ENCODE measurements around the gene UROC1.
"Not testable (repeated sequence)": the region's sequence is repeated elsewhere in the genome, so short reads cannot be mapped to it uniquely, and the experiment has no call there.

The UROC1 gene

GRCh38 chr3:126537730-126538281 is 20.2 kb upstream of the UROC1 start:
- H3K9me3 ChIP-seq (ENCODE audit: low read depth, low read length), result no peaks in the 10 kb centered on the region
- TF ChIP-seq POLR2AphosphoS5 (IDR thresholded peaks at IDR 0.05; ENCODE audit: borderline replicate concordance, low read depth, low read length), result no peak
- no peak for TF ChIP-seq EZH2 (IDR thresholded peaks at IDR 0.05)
- TF ChIP-seq FOXP2 (optimal IDR thresholded peaks at IDR 0.05; ENCODE audit: control extremely low read depth, extremely low read length, insufficient read depth), result no peak
- H3K27ac ChIP-seq, result no peak overlapping the region
- H3K36me3 ChIP-seq (ENCODE audit: insufficient read depth, low read length), result no peaks in the 10 kb centered on the region
- H3K9ac ChIP-seq (ENCODE audit: insufficient read length), result no peak overlapping the region
- no peak for DNase-seq (ENCODE audit: low read depth, low spot score)
- H3K4me3 ChIP-seq, result no peak overlapping the region

- DNase-seq (ENCODE audit: low read depth, low spot score), result no peak
- H3K36me3 ChIP-seq (ENCODE audit: insufficient read depth, low read length), result no peaks in the 10 kb centered on the region
- no peaks in the 10 kb centered on the region for H3K9me3 ChIP-seq (ENCODE audit: low read depth, low read length)
- H3K27ac ChIP-seq, result no peak overlapping the region
- H3K4me3 ChIP-seq, result no peak overlapping the region
- H3K9ac ChIP-seq (ENCODE audit: insufficient read length), result no peak overlapping the region
- TF ChIP-seq POLR2AphosphoS5 (IDR thresholded peaks at IDR 0.05; ENCODE audit: borderline replicate concordance, low read depth, low read length) (no peak), FOXP2 (optimal IDR thresholded peaks at IDR 0.05; ENCODE audit: control extremely low read depth, extremely low read length, insufficient read depth) (no peak), EZH2 (IDR thresholded peaks at IDR 0.05) (no peak)
These were observed 19.6 kb upstream of the UROC1 start for GRCh38 chr3:126537116-126537729.

- Histone ChIP-seq H3K9me3 (ENCODE audit: low read depth, low read length) (no peaks in the 10 kb centered on the region), H3K27ac (no peak overlapping the region), H3K36me3 (ENCODE audit: insufficient read depth, low read length) (no peaks in the 10 kb centered on the region), H3K4me3 (no peak overlapping the region), H3K9ac (ENCODE audit: insufficient read length) (no peak overlapping the region)
- TF ChIP-seq EZH2 (IDR thresholded peaks at IDR 0.05) (no peak), FOXP2 (optimal IDR thresholded peaks at IDR 0.05; ENCODE audit: control extremely low read depth, extremely low read length, insufficient read depth) (no peak), POLR2AphosphoS5 (IDR thresholded peaks at IDR 0.05; ENCODE audit: borderline replicate concordance, low read depth, low read length) (no peak)
- no peak for DNase-seq (ENCODE audit: low read depth, low spot score)
These were observed 18.6 kb upstream of the UROC1 start for GRCh38 chr3:126536126-126536525.

- Histone ChIP-seq H3K9me3 (ENCODE audit: low read depth, low read length) (no peaks in the 10 kb centered on the region), H3K4me3 (no peak overlapping the region), H3K36me3 (ENCODE audit: insufficient read depth, low read length) (no peaks in the 10 kb centered on the region), H3K27ac (no peak overlapping the region), H3K9ac (ENCODE audit: insufficient read length) (no peak overlapping the region)
- no peak for TF ChIP-seq FOXP2 (optimal IDR thresholded peaks at IDR 0.05; ENCODE audit: control extremely low read depth, extremely low read length, insufficient read depth)
- TF ChIP-seq EZH2 (IDR thresholded peaks at IDR 0.05), result no peak
- DNase-seq (ENCODE audit: low read depth, low spot score), result no peak
These were observed 18.1 kb upstream of the UROC1 start for GRCh38 chr3:126535636-126536035.

- DNase-seq (ENCODE audit: low read depth, low spot score); H3K9ac ChIP-seq (ENCODE audit: insufficient read length); H3K4me3 ChIP-seq; H3K27ac ChIP-seq; H3K9me3 ChIP-seq (ENCODE audit: low read depth, low read length); H3K36me3 ChIP-seq (ENCODE audit: insufficient read depth, low read length): not testable (repeated sequence)
These were observed 17.1 kb upstream of the UROC1 start for GRCh38 chr3:126534716-126535115.

- no peak for DNase-seq (ENCODE audit: low read depth, low spot score)
- no peak for TF ChIP-seq EZH2 (IDR thresholded peaks at IDR 0.05)
- no peak for TF ChIP-seq POLR2AphosphoS5 (IDR thresholded peaks at IDR 0.05; ENCODE audit: borderline replicate concordance, low read depth, low read length)
- no peak for TF ChIP-seq FOXP2 (optimal IDR thresholded peaks at IDR 0.05; ENCODE audit: control extremely low read depth, extremely low read length, insufficient read depth)
These were observed 15.9 kb upstream of the UROC1 start for GRCh38 chr3:126533506-126533905.

GRCh38 chr3:126531051-126531330 is 13.4 kb upstream of the UROC1 start:
- TF ChIP-seq POLR2AphosphoS5 (IDR thresholded peaks at IDR 0.05; ENCODE audit: borderline replicate concordance, low read depth, low read length), result no peak
- TF ChIP-seq EZH2 (IDR thresholded peaks at IDR 0.05), result no peak
- TF ChIP-seq FOXP2 (optimal IDR thresholded peaks at IDR 0.05; ENCODE audit: control extremely low read depth, extremely low read length, insufficient read depth), result no peak
- Histone ChIP-seq H3K4me3 (no peak overlapping the region), H3K9ac (ENCODE audit: insufficient read length) (no peak overlapping the region), H3K36me3 (ENCODE audit: insufficient read depth, low read length) (no peaks in the 10 kb centered on the region), H3K27ac (no peak overlapping the region), H3K9me3 (ENCODE audit: low read depth, low read length) (no peaks in the 10 kb centered on the region)
- no peak for DNase-seq (ENCODE audit: low read depth, low spot score)

More at GRCh38 chr3:126533506-126533905, 15.9 kb upstream of the UROC1 start:
- Histone ChIP-seq H3K4me3 (no peak overlapping the region), H3K27ac (no peak overlapping the region), H3K9me3 (ENCODE audit: low read depth, low read length) (no peaks in the 10 kb centered on the region), H3K9ac (ENCODE audit: insufficient read length) (no peak overlapping the region), H3K36me3 (ENCODE audit: insufficient read depth, low read length) (no peaks in the 10 kb centered on the region)

GRCh38 chr3:126530171-126531050 is 12.8 kb upstream of the UROC1 start:
- peak overlapping the region; percentile 45 for H3K4me3 ChIP-seq
- TF ChIP-seq FOXP2 (optimal IDR thresholded peaks at IDR 0.05; ENCODE audit: control extremely low read depth, extremely low read length, insufficient read depth) (peak; percentile 87), EZH2 (IDR thresholded peaks at IDR 0.05) (no peak), POLR2AphosphoS5 (IDR thresholded peaks at IDR 0.05; ENCODE audit: borderline replicate concordance, low read depth, low read length) (peak; percentile 56; the same call in 1 of the 2 replicates)
- H3K36me3 ChIP-seq (ENCODE audit: insufficient read depth, low read length), result no peaks in the 10 kb centered on the region
- H3K9ac ChIP-seq (ENCODE audit: insufficient read length), result peak overlapping the region; percentile 11
- H3K27ac ChIP-seq, result no peak overlapping the region
- no peaks in the 10 kb centered on the region for H3K9me3 ChIP-seq (ENCODE audit: low read depth, low read length)
- DNase-seq (ENCODE audit: low read depth, low spot score), result peak; percentile 66

Data from SK-N-MC (cell line).